SU-DHL-6 (cell line): Measurements from ENCODE around the gene DCD.
"Not testable (repeated sequence)": the region's sequence is repeated elsewhere in the genome, so short reads cannot be mapped to it uniquely, and the experiment has no call there.

Source experiments
- H2AFZ ChIP-seq: fragments of 200-600 bp; sonication (generic); 2 replicates; pipeline ENCODE4 v1.6.1; 2014; ENCODE audit warnings: low read depth, mild to moderate bottlenecking, moderate library complexity, mixed read lengths, antibody characterized with exemption, low read length; ENCODE audit not compliant: severe bottlenecking
- H3F3A ChIP-seq: fragments of 200-600 bp; shearing (Covaris generic); 2 replicates; pipeline ENCODE4 v1.6.0; 2016; ENCODE audit warnings: antibody characterized with exemption, mild to moderate bottlenecking; ENCODE audit not compliant: insufficient read depth
- H3K27ac ChIP-seq: fragments of 200-600 bp; sonication (generic); 2 replicates; pipeline ENCODE4 v1.5.1; 2016; ENCODE audit warnings: low read depth, mild to moderate bottlenecking, low read length, moderate library complexity, mixed read lengths
- H3K27me3 ChIP-seq: fragments of 200-600 bp; sonication (generic), shearing (Covaris generic); 2 replicates; pipeline ENCODE4 v1.6.0; 2014; ENCODE audit warnings: mild to moderate bottlenecking, low read length
- H3K36me3 ChIP-seq: fragments of 200-600 bp; sonication (generic); 2 replicates; pipeline ENCODE4 v1.6.1; 2014; ENCODE audit warnings: mild to moderate bottlenecking, low read length, mixed read lengths
- H3K4me2 ChIP-seq: fragments of 300-600, 200-600 bp; shearing (Covaris generic), sonication (generic); 2 replicates; pipeline ENCODE4 v1.6.0; 2014; ENCODE audit warnings: low read length, low read depth, mild to moderate bottlenecking; ENCODE audit not compliant: poor library complexity, severe bottlenecking
- H3K4me3 ChIP-seq: fragments of 200-600 bp; sonication (generic); 2 replicates; pipeline ENCODE4 v1.5.1; 2014; ENCODE audit warnings: antibody characterized with exemption, low read length, mild to moderate bottlenecking, mixed read lengths; ENCODE audit not compliant: insufficient read depth, poor library complexity, severe bottlenecking
- H3K79me2 ChIP-seq: fragments of 200-600 bp; sonication (generic); 2 replicates; pipeline ENCODE4 v1.6.1; 2014; ENCODE audit warnings: mild to moderate bottlenecking, low read length, moderate library complexity; ENCODE audit not compliant: insufficient read depth
- H3K9ac ChIP-seq: fragments of 200-600 bp; sonication (generic); 2 replicates; pipeline ENCODE4 v1.7.0; 2014; ENCODE audit warnings: mild to moderate bottlenecking, low read length
- H3K9me2 ChIP-seq: fragments of 200-600 bp; sonication (generic); replicated peaks from 2 replicates; pipeline ENCODE4 v1.6.1; 2014; ENCODE audit warnings: low read length; ENCODE audit not compliant: insufficient read depth
- H3K9me3 ChIP-seq: fragments of 200-600 bp; sonication (generic); 2 replicates; pipeline ENCODE4 v1.6.1; 2014; ENCODE audit warnings: low read length, mixed read lengths; ENCODE audit not compliant: insufficient read depth
- H4K20me1 ChIP-seq: fragments of 200-600 bp; sonication (generic); 2 replicates; pipeline ENCODE4 v1.6.1; 2014; ENCODE audit warnings: low read depth, mild to moderate bottlenecking, antibody characterized with exemption, low read length, moderate library complexity, mixed read lengths
- CTCF ChIP-seq: fragments of 200-600 bp; sonication (generic); IDR thresholded peaks from one replicate; pipeline ENCODE4 v1.5.1; 2017; ENCODE audit warnings: antibody characterized with exemption, mild to moderate bottlenecking, low read length, moderate library complexity; ENCODE audit not compliant: insufficient read depth, poor library complexity, severe bottlenecking
- EZH2phosphoT487 ChIP-seq: fragments of 200-600 bp; sonication (generic), shearing (Covaris generic); conservative IDR thresholded peaks from 2 replicates; pipeline ENCODE4 v1.6.1; 2018; ENCODE audit warnings: mild to moderate bottlenecking, antibody characterized with exemption, low read length, moderate library complexity, mixed read lengths

Gene DCD

GRCh38 chr12:54680374-54680773, 32.2 kb upstream of the DCD start:
- Histone ChIP-seq H3K36me3 (no peaks in the 10 kb centered on the region), H3F3A (no peaks in the 10 kb centered on the region), H3K79me2 (no peaks in the 10 kb centered on the region), H4K20me1 (no peaks in the 10 kb centered on the region), H2AFZ (no peak overlapping the region), H3K4me3 (no peak overlapping the region), H3K27ac (no peak overlapping the region), H3K27me3 (no peaks in the 10 kb centered on the region), H3K9me3 (no peaks in the 10 kb centered on the region), H3K9ac (no peak overlapping the region), H3K9me2 (no peaks in the 10 kb centered on the region), H3K4me2 (no peak overlapping the region)
- TF ChIP-seq EZH2phosphoT487 (no peak), CTCF (peak; percentile 26)

DNA sequence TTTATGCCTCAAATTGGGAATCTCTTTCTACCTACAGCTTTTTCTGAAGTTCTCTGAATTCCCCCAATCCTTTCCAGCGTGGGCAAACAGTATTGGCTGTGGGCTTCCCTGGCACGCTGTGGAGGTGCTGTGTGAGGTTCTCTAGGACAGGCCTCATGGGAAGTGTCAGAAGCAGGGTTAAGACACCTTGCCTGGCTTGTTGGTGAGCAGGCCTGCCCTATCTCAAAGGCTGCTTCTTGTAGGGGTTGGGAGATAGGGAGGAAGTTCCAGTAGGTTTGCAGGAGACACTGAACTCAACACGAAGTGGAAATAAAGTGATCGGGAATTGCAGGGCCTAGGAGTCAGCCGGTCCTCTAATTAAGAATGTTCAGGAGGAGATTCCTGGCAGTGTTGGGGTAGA, 30.0 kb upstream of the DCD start:
- Histone ChIP-seq H3K4me2 (no peak overlapping the region), H3F3A (no peaks in the 10 kb centered on the region), H3K79me2 (no peaks in the 10 kb centered on the region), H3K9me3 (no peaks in the 10 kb centered on the region), H2AFZ (no peak overlapping the region), H3K27ac (no peak overlapping the region), H3K9me2 (no peaks in the 10 kb centered on the region), H3K9ac (no peak overlapping the region), H3K27me3 (no peaks in the 10 kb centered on the region), H3K4me3 (no peak overlapping the region), H3K36me3 (no peaks in the 10 kb centered on the region), H4K20me1 (no peaks in the 10 kb centered on the region)
- TF ChIP-seq EZH2phosphoT487 (no peak), CTCF (no peak)

DNA sequence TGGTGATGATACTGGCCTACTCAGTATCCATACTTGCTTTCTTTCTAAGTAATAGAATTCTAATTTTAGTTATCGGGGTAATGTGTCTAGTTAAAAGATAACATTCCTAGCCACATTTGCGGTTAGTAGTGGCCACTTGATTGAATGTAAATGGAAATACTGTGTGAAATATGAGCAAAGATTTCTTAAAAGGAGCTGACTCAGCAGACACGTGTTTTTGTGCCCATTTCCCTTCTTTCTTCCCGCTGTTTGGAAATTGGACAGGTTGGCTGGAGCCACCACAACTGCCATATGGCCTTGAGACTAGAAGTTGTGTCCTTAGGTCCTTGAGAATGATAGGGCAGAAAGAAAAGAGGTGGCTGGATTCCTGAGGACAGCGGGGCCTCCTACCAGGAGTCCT, 19.8 kb upstream of the DCD start:
- no peak overlapping the region for H3K9ac ChIP-seq
- H3K4me2 ChIP-seq: no peak overlapping the region
- no peaks in the 10 kb centered on the region for H3F3A ChIP-seq
- no peaks in the 10 kb centered on the region for H3K9me3 ChIP-seq
- no peaks in the 10 kb centered on the region for H3K27me3 ChIP-seq
- H3K4me3 ChIP-seq: no peak overlapping the region
- H2AFZ ChIP-seq: no peak overlapping the region
- no peak overlapping the region for H3K27ac ChIP-seq
- H3K36me3 ChIP-seq: no peaks in the 10 kb centered on the region
- no peak for TF ChIP-seq EZH2phosphoT487
- TF ChIP-seq CTCF: no peak
- no peaks in the 10 kb centered on the region for H3K79me2 ChIP-seq
- H4K20me1 ChIP-seq: no peaks in the 10 kb centered on the region
- no peaks in the 10 kb centered on the region for H3K9me2 ChIP-seq

DNA sequence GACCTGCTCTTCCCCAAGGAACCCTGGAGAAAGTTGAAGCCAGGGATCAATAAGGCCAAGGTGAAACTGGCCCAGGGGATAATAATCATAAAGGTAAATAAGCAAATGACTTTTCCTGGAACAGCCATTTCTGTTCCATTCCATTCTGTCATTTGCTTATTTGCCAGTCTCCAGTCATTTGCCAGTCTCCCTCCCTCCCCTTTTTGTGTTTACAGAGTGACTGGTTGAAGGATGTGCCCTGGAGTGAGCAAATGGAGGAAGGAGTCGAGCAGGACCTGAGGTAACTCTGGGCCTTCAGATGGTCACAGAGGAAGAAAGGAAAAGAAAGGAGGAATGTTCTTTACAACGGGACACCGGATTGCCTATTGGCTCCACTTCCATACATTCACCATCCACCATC, 17.8 kb upstream of the DCD start:
- H3K36me3 ChIP-seq: no peaks in the 10 kb centered on the region
- H3K9me2 ChIP-seq: no peaks in the 10 kb centered on the region
- H3K9ac ChIP-seq: no peak overlapping the region
- no peak overlapping the region for H3K4me3 ChIP-seq
- H3K27ac ChIP-seq: no peak overlapping the region
- no peaks in the 10 kb centered on the region for H3K9me3 ChIP-seq
- H3K4me2 ChIP-seq: no peak overlapping the region
- no peaks in the 10 kb centered on the region for H3F3A ChIP-seq
- H3K79me2 ChIP-seq: no peaks in the 10 kb centered on the region
- TF ChIP-seq EZH2phosphoT487 (no peak), CTCF (no peak)
- H3K27me3 ChIP-seq: no peaks in the 10 kb centered on the region
- no peak overlapping the region for H2AFZ ChIP-seq
- no peaks in the 10 kb centered on the region for H4K20me1 ChIP-seq

DNA sequence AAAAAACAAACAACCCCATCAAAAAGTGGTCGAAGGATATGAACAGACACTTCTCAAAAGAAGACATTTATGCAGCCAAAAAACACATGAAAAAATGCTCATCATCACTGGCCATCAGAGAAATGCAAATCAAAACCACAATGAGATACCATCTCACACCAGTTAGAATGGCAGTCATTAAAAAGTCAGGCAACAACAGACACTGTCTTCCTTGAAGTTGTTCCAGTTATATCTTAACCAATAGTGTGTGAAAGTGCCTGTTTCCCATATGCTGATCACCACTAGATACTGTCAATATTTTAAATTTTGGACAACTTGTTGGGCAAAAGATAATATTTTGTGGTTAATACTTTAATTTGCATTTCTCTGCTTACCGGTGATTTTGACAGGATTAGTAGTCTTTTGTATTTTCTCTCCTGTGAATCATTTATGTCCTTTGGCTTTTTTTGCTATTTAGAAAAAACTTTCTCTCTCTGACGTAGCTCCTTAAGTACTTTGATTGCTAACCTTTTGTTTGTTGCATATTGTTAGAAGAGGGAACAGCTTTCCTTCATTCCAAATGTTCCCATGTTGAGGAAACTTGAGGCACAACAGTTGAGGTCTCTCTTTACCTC, 17.0 kb upstream of the DCD start:
- H3K4me3 ChIP-seq, H3K4me2 ChIP-seq, H3K36me3 ChIP-seq, H3K9me2 ChIP-seq, H3K27ac ChIP-seq, H4K20me1 ChIP-seq, H3K9me3 ChIP-seq, H3K9ac ChIP-seq, H3K79me2 ChIP-seq, H2AFZ ChIP-seq, H3F3A ChIP-seq, H3K27me3 ChIP-seq: not testable (repeated sequence)
